ENCODE measurements around the gene UGT1A10.
"Not testable (repeated sequence)": the region's sequence is repeated elsewhere in the genome, so short reads cannot be mapped to it uniquely, and the experiment has no call there.

UGT1A10 gene

GRCh38 chr2:233692648-233693047 is 56.4 kb downstream of the UGT1A10 start, which contains the start of gene UGT1A6:
TSS of gene UGT1A6 (plus strand) at chr2:233692890. CDS start at chr2:233693005, 115 bp downstream.
- no peak for DNase-seq (ENCODE audit: low spot score)

GRCh38 chr2:233693963-233694362 is 57.7 kb downstream of the UGT1A10 start:
- no peak for DNase-seq (ENCODE audit: low spot score)

- DNase-seq (ENCODE audit: low spot score): no peak
Measured at GRCh38 chr2:233698740-233699139, 62.5 kb downstream of the UGT1A10 start.

GRCh38 chr2:233699424-233700027 is 63.3 kb downstream of the UGT1A10 start:
- no peak for DNase-seq (ENCODE audit: low spot score)

DNA sequence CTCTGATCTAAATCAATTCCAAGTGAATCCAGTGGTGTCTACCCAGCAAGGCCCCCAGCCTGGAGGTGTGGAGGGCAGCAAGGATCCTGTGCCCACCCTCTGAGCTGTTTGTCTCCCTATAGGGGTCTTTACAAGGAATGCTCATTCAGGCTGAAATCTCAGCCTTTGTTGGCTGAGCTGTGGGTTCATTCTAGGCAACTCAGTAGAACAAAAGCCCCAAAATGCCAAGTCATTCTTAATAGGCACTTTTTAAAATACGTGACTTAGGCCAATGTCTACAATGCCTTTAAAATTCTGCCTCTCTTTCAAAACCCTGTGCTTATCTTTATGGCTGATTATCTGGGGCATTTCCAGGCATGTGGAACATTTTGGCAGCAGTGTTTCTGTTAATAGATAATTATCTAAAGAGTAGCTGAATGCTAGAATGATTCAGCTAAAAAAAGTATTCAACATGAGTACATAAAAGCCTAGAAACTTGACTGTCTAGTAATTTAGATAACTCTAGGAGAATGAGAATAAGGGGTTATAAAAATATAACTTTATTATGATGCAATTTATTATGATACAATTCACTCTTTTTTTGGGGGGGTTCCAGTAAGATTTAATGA is 63.9 kb downstream of the UGT1A10 start:
- DNase-seq (ENCODE audit: low spot score): no peak

DNA sequence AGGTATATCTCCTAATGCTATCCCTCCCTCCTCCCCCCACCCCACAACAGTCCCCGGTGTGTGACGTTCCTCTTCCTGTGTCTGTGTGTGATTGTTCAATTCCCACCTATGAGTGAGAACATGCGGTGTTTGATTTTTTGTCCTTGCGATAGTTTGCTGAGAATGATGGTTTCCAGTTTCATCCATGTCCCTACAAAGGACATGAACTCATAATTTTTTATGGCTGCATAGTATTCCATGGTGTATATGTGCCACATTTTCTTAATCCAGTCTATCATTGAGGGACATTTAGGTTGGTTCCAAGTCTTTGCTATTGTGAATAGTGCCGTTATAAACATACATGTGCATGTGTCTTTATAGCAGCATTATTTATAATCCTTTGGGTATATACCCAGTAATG is 64.6 kb downstream of the UGT1A10 start:
- not testable (repeated sequence) for DNase-seq (ENCODE audit: low spot score)

DNA sequence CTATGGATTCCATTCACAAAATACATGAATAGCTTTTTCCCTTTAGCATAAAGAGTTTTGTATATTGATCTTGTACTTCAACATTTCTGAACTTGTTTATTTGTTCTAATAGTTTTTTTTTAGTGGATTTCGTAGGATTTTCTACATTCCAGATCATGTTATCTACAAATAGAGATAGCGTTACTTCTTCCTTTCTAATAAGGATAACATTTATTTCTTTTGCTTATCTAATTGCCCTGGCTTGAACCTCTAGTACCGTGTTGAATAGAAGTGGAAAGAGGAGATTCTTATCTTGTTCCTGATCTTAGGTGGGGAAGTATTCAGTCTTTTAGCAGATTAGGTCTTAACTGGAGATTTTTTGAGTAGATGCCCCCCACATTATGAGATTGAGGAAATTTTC is 66.0 kb downstream of the UGT1A10 start:
- no peak for DNase-seq (ENCODE audit: low spot score)

GRCh38 chr2:233705911-233706506 is 69.8 kb downstream of the UGT1A10 start:
- DNase-seq (ENCODE audit: low spot score): no peak

GRCh38 chr2:233706720-233707119 is 70.5 kb downstream of the UGT1A10 start:
- no peak for DNase-seq (ENCODE audit: low spot score)

DNA sequence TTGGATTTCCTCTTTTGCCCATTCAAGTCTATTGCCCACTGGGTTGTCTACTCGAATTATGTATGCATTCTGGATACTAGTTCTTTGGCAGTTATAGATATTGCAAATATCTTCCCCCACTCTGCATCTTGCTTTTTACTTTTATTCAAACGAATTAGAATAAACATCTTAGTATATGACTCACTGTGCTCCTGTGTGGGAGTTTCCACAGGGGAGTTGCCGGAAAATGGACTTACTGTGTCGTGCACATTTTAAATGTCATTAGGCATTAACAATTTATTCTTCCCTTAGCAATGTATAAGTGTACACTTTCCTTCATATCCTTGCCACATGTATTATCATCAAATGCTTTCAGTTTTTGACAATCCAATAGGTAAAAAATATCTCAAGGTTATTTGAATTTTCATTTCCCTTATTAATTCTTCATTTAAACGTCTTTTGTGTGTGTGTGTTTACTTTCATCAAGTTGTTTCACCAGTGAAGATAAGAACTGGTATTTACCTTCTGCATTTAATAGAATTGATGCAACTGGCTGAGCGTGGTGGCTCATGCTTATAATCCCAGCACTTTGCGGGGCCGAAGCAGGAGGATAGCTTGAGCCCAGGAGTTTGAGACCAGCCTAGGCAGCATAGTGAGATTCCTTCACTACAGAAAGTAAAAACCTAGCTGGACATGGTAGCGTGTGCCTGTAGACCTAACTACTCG is 71.8 kb downstream of the UGT1A10 start:
- no peak for DNase-seq (ENCODE audit: low spot score)

DNA sequence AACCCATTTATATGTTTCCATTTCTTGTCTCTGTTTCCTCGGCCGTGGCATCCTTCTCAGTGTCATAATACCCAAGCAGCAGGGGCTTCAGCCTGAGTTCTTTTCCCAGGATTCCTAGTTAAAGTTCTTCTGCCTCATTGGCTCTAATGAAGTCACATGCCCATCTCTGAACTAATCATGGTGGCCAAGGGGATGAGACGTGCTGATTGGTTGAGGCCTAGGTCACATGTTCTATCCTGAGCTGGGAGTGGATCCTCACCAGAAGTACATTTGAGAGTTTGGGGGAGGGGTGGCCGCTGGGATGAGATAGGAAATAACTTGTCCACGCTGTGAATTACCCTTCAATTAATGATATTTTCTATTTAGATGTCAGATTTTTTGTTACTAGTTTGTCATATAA is 72.7 kb downstream of the UGT1A10 start:
- no peak for DNase-seq (ENCODE audit: low spot score)

GRCh38 chr2:233711312-233712008 is 75.2 kb downstream of the UGT1A10 start:
- DNase-seq (ENCODE audit: low spot score): peak; percentile 84

- no peak for DNase-seq (ENCODE audit: low spot score)
Measured at GRCh38 chr2:233712611-233713261, 76.5 kb downstream of the UGT1A10 start, which contains the start of gene UGT1A5. TSS of gene UGT1A5 (plus strand) at chr2:233712907. CDS start at chr2:233712992, 85 bp downstream.

DNA sequence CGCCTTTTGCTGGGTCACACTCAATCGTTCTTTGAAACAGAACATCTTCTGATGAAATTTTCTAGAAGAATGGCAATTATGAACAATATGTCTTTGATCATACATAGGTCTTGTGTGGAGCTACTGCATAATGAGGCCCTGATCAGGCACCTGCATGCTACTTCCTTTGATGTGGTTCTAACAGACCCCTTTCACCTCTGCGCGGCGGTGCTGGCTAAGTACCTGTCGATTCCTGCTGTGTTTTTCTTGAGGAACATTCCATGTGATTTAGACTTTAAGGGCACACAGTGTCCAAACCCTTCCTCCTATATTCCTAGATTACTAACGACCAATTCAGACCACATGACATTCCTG is 77.0 kb downstream of the UGT1A10 start:
- no peak for DNase-seq (ENCODE audit: low spot score)

GRCh38 chr2:233714121-233714520 is 77.9 kb downstream of the UGT1A10 start:
- no peak for DNase-seq (ENCODE audit: low spot score)

DNA sequence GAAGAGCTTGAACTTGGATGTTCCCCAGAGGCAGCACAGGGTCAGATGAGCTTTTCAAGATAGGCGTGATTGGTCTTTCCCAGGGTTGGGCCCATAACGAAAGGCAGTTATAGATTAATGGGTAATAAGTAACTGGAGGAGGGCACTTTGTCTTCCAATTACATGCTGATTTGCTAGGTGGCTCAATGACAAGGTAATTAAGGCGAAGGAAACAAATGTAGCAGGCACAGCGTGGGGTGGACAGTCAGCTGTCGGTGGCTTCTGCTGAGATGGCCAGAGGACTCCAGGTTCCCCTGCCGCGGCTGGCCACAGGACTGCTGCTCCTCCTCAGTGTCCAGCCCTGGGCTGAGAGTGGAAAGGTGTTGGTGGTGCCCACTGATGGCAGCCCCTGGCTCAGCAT is 82.3 kb downstream of the UGT1A10 start, which contains the start of gene UGT1A4:
Gene UGT1A4, plus strand, starts transcription at position 185 of the 400 bp plus-strand sequence. Its CDS starts 85 bp downstream, at position 270.
- DNase-seq (ENCODE audit: low spot score): no peak

- no peak for DNase-seq (ENCODE audit: low spot score)
Measured at GRCh38 chr2:233728723-233729301, 92.6 kb downstream of the UGT1A10 start, which contains the start of gene UGT1A3. TSS of gene UGT1A3 (plus strand) at chr2:233729042. CDS start at chr2:233729127, 85 bp downstream.

DNA sequence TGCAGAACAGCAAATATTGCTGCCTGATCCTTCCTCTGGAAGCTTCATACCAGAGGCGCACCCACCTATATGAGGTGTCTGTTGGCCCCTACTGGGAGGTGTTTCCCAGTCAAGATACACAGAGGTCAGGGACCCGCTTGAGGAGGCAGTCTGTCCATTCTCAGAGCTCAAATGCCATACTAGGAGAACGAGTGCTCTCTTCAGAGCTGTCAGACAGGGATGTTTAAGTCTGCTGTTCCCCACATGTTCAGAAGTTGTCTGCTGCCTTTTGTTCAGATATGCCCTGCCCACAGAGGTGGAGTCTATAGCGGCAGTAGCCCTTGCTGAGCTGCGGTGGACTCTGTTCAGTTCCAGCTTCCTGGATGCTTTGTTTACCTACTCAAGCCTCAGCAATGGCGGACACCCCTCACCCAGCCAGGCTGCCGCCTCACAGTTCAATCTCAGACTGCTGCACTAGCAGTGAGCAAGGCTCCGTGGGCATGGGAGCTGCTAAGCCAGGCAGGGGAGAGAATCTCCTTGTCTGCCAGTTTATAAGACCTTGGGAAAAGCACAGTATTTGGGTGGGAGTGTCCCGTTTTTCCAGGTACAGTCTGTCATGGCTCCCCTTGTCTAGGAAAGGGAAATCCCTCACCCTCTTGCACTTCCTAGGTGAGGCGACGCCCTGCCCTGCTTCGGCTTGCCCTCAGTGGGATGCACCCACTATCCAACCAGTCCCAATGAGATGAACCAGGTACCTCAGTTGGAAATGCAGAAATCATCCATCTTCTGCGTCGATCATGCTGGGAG is 100.8 kb downstream of the UGT1A10 start:
- DNase-seq (ENCODE audit: low spot score): not testable (repeated sequence)

GRCh38 chr2:233740870-233741269 is 104.6 kb downstream of the UGT1A10 start:
- no peak for DNase-seq (ENCODE audit: low spot score)
